ENCODE results near the gene NCL.

NCL gene

DNA sequence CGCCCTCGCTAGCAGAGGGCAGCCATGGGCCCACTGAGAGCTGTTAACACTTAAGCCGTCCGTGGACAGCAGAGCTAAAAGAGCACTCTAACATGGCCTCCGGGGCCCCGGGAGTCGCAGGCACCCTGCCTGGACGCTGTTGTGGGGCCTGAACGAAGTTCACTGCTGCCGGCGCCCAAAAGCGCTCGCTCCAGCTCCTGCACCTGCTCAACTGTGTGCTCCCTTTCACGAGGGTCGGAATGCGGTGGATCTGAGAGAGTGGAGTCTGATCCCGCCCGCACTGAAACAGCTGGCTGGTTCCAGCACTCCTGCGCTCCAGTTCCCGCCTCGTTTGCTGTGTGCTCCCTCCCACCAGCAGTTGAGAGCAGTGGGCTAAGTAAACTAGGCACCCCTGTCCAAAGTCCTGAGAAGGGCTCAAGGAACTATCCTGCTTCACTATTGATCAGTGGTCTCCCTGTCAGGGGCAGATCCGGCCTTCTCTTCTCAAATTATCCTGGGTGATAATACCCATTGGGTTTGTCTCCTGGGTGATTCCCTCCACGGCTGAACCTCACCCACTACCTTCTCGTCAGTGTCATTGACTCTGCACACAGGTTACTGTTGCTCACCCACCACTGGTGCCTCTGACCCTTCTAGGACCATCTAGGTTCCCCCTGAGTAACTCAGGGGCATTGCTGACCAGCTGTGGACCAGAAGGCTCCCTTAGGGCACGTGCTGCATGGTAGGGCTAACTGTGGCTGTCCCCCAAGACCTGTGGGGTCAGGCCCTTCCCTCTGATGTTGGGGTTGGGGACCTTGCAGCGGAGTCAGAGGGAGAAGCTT lies 45.3 kb downstream of the NCL start:
- TF ChIP-seq, protein P1, sequence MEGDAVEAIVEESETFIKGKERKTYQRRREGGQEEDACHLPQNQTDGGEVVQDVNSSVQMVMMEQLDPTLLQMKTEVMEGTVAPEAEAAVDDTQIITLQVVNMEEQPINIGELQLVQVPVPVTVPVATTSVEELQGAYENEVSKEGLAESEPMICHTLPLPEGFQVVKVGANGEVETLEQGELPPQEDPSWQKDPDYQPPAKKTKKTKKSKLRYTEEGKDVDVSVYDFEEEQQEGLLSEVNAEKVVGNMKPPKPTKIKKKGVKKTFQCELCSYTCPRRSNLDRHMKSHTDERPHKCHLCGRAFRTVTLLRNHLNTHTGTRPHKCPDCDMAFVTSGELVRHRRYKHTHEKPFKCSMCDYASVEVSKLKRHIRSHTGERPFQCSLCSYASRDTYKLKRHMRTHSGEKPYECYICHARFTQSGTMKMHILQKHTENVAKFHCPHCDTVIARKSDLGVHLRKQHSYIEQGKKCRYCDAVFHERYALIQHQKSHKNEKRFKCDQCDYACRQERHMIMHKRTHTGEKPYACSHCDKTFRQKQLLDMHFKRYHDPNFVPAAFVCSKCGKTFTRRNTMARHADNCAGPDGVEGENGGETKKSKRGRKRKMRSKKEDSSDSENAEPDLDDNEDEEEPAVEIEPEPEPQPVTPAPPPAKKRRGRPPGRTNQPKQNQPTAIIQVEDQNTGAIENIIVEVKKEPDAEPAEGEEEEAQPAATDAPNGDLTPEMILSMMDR (IDR thresholded peaks at IDR 0.05; ENCODE audit: low read depth, low read length, missing control alignments) = no peak
- DNase-seq (ENCODE audit: low read depth) = no peak
- H3K4me3 ChIP-seq (ENCODE audit: low read depth, low read length) = no peak overlapping the region
- in situ Hi-C loops (cut with HindIII; ENCODE audit: low sequenced_read_pairs) = loop anchor here (10.0 kb wide), 1 partner anchor 314 kb away; no protein-coding TSS in a partner anchor

DNA sequence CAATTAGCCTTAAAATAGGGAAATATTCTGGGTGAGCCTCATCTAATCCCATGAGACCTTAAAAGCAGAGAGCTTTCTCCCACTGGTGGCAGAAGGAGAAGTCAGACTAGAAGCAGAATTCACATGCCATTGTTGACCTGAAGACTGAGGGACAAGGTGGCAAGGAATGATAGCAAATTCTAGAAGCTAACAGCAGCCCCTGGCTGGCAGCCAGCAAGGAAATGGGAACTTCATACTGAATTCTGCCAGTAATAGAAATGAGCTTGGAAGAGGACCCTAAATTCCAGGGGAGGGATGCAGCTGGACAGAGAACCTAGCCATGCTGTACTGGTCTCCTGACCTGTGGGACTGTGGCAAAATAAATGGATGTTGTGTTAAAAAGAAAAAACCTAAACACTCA lies 49.3 kb downstream of the NCL start:
- in situ Hi-C loops (cut with HindIII; ENCODE audit: low sequenced_read_pairs) = loop anchor here (10.0 kb wide), 1 partner anchor 310 kb away; no protein-coding TSS in a partner anchor
- TF ChIP-seq, protein P1 (IDR thresholded peaks at IDR 0.05; ENCODE audit: low read depth, low read length, missing control alignments) = no peak
- H3K4me3 ChIP-seq (ENCODE audit: low read depth, low read length) = no peak overlapping the region
- no peak for DNase-seq (ENCODE audit: low read depth)

DNA sequence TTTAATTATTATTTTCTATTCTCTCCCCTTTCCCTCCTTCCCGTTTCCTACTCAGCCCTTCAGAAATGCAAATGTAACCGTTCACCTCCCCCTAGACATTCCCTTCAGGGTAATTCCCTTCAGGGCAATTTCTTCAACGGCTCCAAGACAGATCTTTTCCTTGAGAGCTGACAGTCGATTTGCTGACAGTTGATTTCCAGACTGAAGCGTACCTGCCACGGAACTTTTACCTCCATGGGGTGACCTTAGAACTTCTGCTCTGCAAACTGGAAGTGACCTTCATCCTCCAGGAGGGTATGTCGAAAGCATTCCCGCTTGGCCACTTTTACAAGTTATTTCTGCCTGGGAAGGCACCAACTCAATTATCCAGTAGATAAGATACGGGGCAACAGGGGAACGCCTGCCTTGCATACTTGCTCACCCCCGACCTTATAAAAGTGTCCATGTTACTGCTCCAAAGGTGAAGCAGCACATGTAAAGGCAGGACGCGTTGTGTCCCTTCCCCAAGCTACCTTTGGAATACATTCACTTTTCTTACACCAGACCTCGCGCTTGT lies 50.3 kb downstream of the NCL start:
- in situ Hi-C loops (cut with HindIII; ENCODE audit: low sequenced_read_pairs) = loop anchor here (5.0 to 10.0 kb wide), 2 partner anchors 92 to 309 kb away; no protein-coding TSS in a partner anchor
- H3K4me3 ChIP-seq (ENCODE audit: low read depth, low read length) = no peak overlapping the region
- DNase-seq (ENCODE audit: low read depth) = no peak
- TF ChIP-seq, protein P1 (IDR thresholded peaks at IDR 0.05; ENCODE audit: low read depth, low read length, missing control alignments) = no peak

DNA sequence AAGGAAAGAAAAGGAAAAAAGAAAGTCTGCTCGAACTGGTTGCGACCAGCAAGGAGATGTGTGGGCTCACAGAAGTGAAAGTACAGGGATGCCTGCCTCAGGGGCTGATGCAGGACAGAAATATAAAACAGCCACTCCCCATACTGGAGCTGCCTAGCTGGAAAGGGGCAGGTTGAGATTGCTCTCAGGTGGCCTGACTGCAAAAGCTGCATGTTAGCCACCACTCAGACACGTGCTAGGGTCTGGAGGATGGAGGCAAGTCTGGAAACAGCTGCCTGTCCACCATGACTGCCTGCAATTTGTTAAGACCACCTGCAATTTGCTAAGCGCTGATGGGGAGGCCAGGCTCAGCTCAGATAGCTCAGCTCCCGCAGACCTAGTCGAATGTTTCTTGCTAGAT lies 50.8 kb downstream of the NCL start:
- DNase-seq (ENCODE audit: low read depth) = no peak
- in situ Hi-C loops (cut with HindIII; ENCODE audit: low sequenced_read_pairs) = loop anchor here (5.0 to 10.0 kb wide), 2 partner anchors 91 to 309 kb away; no protein-coding TSS in a partner anchor
- H3K4me3 ChIP-seq (ENCODE audit: low read depth, low read length) = no peak overlapping the region
- TF ChIP-seq, protein P1 (IDR thresholded peaks at IDR 0.05; ENCODE audit: low read depth, low read length, missing control alignments) = no peak

DNA sequence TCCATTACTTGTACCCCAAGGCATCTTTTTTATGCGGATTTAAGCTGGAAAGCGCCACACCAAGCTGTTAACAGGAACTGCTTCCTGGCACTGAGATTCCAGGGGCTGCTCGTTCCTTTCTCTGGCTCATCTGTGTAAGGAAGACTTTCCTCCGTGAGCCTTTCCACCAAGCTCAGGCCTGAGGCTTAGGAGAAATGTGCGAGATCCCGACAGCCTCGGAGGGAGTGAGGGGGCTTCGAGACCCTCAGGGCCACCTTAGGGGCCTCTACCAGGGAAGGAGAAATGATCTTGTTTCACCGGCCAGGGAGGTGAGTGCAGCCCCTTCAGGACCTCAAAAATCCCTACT lies 51.7 kb downstream of the NCL start:
- TF ChIP-seq, protein P1 (IDR thresholded peaks at IDR 0.05; ENCODE audit: low read depth, low read length, missing control alignments) = no peak
- H3K4me3 ChIP-seq (ENCODE audit: low read depth, low read length) = peak overlapping the region; percentile 55
- in situ Hi-C loops (cut with HindIII; ENCODE audit: low sequenced_read_pairs) = loop anchor here (5.0 to 10.0 kb wide), 2 partner anchors 90 to 308 kb away; no protein-coding TSS in a partner anchor

DNA sequence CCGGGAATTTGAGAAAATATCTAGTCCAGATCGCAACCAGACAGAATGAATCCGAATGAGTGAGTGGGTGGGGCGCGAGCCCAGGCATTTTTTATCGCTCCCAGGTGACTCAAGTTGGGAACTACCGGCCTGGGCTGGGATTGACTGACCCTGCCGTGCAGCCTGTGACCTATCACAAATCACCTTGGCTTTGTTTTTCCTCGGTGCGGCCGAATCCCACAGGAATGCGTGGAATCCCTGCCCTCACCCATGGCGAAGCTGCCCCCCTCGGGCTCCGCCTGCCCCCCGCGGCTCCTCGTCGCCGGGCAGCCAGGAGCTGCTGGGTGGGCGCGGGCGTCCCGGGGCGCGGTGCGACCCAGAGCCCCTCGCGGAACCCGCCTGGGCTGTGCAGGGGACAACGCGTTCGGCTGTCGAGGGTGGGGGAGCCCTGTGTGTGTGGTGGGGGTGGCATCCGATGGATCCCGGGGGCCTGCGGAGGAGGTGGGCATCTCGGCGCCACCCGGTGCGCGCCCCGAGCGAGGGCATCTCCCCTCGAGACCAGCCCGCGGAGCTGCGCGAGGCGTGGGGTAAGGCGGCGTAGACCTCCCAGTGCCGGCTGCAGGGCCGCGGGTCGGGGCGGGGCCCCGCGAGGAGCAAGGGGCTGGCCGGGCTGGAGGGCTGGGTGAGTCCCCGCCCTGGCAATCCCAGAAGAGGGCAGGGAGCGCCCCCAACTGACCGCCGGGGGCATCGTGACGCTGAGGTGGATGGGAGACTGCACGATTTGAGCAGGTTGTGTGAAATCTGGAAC lies 52.3 kb downstream of the NCL start:
- in situ Hi-C loops (cut with HindIII; ENCODE audit: low sequenced_read_pairs) = loop anchor here (5.0 to 10.0 kb wide), 2 partner anchors 90 to 307 kb away; no protein-coding TSS in a partner anchor
- DNase-seq (ENCODE audit: low read depth) = peak; percentile 41
- TF ChIP-seq, protein P1 (IDR thresholded peaks at IDR 0.05; ENCODE audit: low read depth, low read length, missing control alignments) = peak; percentile 91
- H3K4me3 ChIP-seq (ENCODE audit: low read depth, low read length) = peak overlapping the region; percentile 55

More for the DNA sequence above, 51.7 kb downstream of the NCL start:
- DNase-seq (ENCODE audit: low read depth) = no peak

Data from astrocyte of the cerebellum (primary cell).